ENCODE results near the gene CELA3B.
"Not testable (repeated sequence)": the region's sequence is repeated elsewhere in the genome, so short reads cannot be mapped to it uniquely, and the experiment has no call there.

The CELA3B gene

DNA sequence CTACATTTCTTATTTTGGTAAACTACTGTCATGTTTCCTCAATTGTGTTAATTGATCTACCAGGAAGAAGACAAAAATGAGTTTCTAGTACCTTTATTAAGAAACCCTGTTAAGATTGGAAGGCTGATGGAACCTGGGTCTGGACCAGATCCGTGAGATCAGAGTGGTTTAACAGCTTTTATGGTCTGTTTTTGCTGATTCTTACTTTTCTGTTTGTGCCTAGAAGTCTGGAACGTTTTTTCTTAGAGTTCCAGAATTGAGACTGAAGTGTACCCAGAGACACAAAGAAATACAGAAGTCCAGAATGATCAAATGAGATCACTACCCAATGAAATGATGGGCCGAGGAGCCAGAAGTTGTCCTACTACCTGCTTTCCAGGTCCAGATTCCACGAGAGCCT, 53.2 kb downstream of the CELA3B start:
- H3K27ac Mint-ChIP-seq: no peak overlapping the region
- H3K9me3 Mint-ChIP-seq: no peaks in the 10 kb centered on the region
- no peak overlapping the region for H3K4me3 Mint-ChIP-seq
- H3K27me3 Mint-ChIP-seq (ENCODE audit: low read depth, poor library complexity): no peaks in the 10 kb centered on the region
- TF ChIP-seq, protein P1, sequence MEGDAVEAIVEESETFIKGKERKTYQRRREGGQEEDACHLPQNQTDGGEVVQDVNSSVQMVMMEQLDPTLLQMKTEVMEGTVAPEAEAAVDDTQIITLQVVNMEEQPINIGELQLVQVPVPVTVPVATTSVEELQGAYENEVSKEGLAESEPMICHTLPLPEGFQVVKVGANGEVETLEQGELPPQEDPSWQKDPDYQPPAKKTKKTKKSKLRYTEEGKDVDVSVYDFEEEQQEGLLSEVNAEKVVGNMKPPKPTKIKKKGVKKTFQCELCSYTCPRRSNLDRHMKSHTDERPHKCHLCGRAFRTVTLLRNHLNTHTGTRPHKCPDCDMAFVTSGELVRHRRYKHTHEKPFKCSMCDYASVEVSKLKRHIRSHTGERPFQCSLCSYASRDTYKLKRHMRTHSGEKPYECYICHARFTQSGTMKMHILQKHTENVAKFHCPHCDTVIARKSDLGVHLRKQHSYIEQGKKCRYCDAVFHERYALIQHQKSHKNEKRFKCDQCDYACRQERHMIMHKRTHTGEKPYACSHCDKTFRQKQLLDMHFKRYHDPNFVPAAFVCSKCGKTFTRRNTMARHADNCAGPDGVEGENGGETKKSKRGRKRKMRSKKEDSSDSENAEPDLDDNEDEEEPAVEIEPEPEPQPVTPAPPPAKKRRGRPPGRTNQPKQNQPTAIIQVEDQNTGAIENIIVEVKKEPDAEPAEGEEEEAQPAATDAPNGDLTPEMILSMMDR (IDR thresholded peaks at IDR 0.05): no peak
- no peak for DNase-seq
- H3K36me3 Mint-ChIP-seq (ENCODE audit: low read depth): no peaks in the 10 kb centered on the region
- H3K4me1 Mint-ChIP-seq: peaks cover 15% of the 10 kb centered on the region

DNA sequence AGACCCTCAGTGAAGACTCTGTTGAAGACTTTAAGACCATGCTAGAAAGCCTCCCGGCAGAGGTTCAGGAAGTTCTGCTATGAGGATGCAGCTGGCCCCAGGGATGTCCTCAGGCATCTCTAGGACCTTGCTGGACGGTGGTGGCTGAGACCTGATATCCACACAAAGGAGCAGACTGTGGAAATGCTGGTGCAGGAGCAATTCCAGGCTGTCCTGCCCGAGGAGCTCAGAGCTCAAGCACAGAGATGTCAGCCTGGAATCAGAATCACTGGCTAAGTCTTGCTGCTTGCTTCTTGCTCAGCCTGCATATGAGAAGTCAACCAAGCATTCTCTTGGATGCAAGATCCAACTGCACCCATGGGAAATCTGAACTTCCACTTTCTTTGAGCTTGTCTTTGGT, 53.7 kb downstream of the CELA3B start:
- DNase-seq: no peak
- Mint-ChIP-seq H3K27me3 (ENCODE audit: low read depth, poor library complexity) (no peaks in the 10 kb centered on the region), H3K27ac (no peak overlapping the region), H3K4me1 (peaks cover 12% of the 10 kb centered on the region), H3K9me3 (no peaks in the 10 kb centered on the region), H3K4me3 (no peak overlapping the region), H3K36me3 (ENCODE audit: low read depth) (no peaks in the 10 kb centered on the region)
- TF ChIP-seq, protein P1 (IDR thresholded peaks at IDR 0.05): no peak

DNA sequence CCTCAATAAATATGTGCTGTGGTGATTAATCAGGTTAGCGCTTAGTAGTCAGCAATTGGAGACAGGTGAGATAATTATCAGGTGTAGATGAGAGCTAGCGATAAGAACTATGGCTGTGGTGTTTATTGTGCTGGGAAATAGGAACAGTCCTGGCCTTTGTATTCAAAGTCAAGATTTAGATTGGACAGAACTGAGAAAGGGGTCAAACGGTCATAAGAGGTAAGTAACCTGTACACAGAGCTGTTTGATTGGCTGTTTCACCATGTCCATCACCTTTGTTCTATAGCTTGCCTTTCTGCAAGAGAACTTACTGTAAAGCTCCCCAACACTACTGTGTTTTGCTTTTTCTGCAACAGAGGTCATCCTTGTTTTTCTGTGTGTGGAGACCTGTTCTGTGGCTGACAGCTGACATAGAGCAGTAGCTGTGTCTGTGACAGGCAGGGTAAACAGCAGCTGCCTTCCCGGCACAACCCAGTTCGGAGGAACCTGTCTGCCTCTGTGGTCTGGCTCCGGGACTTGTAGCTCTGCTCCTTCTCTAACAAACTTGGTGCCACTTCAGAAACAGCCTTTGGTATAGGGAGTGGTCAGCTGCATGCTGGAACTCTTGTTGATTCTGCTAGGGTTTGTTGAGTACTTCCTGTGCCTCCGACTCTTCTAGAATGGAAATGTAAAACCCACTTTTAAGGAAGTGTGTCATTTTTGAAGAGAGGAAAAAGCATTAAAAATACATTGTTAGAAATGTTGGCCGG, 54.6 kb downstream of the CELA3B start:
- H3K27ac Mint-ChIP-seq: no peak overlapping the region
- no peaks in the 10 kb centered on the region for H3K36me3 Mint-ChIP-seq (ENCODE audit: low read depth)
- H3K9me3 Mint-ChIP-seq: no peaks in the 10 kb centered on the region
- no peaks in the 10 kb centered on the region for H3K27me3 Mint-ChIP-seq (ENCODE audit: low read depth, poor library complexity)
- no peak for DNase-seq
- peaks cover 4% of the 10 kb centered on the region for H3K4me1 Mint-ChIP-seq
- H3K4me3 Mint-ChIP-seq: no peak overlapping the region
- TF ChIP-seq, protein P1 (IDR thresholded peaks at IDR 0.05): no peak

DNA sequence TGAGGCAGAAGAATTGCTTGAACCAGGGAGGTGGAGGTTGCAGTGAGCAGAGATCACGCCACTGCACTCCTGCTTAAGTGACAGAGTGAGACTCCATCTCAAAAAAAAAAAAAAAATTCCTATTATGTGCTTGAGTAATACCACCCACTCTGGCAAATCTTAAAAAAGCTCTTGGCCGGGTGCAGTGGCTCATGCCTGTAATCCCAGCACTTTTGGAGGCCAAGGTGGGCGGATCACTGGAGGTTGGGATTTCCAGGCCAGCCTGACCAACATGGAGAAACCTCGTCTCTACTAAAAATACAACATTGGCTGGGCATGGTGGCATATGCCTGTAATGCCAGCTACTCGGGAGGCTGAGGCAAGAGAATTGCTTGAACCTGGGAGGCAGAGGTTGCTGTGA, 58.0 kb downstream of the CELA3B start:
- H3K4me1 Mint-ChIP-seq: peaks cover 19% of the 10 kb centered on the region
- H3K27ac Mint-ChIP-seq; H3K9me3 Mint-ChIP-seq; H3K27me3 Mint-ChIP-seq (ENCODE audit: low read depth, poor library complexity); DNase-seq; H3K36me3 Mint-ChIP-seq (ENCODE audit: low read depth); H3K4me3 Mint-ChIP-seq: not testable (repeated sequence)

DNA sequence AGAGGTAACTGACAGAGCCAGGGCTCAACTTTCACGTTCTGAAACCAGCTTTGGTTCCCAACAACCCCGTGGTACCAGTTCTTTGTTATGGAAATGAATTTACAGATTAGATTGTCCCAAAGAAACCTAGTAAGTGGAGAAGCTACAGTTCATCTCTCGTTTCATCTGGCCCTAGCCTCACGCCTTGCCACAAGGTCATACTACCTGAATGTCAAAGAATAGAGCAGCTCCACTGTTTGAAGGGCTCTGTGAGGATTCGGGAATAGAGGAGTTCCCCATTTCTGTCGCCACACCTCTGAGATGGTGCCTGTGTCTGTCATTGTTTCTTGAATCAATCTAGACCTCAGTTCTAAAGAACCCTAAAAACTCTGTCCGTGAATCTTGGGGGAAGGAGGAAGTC, 60.7 kb downstream of the CELA3B start:
- no peak for DNase-seq
- no peaks in the 10 kb centered on the region for H3K9me3 Mint-ChIP-seq
- H3K27ac Mint-ChIP-seq: no peak overlapping the region
- TF ChIP-seq, protein P1 (IDR thresholded peaks at IDR 0.05): no peak
- H3K4me1 Mint-ChIP-seq: peaks cover 26% of the 10 kb centered on the region
- no peak overlapping the region for H3K4me3 Mint-ChIP-seq
- no peaks in the 10 kb centered on the region for H3K36me3 Mint-ChIP-seq (ENCODE audit: low read depth)
- H3K27me3 Mint-ChIP-seq (ENCODE audit: low read depth, poor library complexity): peaks cover 6% of the 10 kb centered on the region

DNA sequence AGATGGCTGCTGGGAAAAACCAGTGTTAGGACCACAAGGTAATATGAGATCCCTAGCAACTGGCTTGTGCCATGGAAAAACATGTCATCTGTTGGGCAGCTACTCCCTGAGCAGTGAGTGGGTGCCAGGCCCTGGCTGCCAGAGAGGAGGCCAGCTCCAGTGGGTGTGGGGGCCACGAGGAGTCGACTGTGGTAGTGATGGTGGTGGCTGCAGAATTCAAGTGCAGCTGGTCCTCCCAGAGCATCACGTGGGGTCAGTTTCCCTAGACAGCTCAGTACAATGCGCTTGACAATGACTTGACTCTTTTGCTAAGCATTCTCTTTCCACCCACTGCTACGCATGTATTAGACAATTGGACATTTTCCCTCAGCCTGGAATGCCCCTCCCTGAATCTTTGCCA, 61.2 kb downstream of the CELA3B start:
- no peak overlapping the region for H3K27ac Mint-ChIP-seq
- no peaks in the 10 kb centered on the region for H3K9me3 Mint-ChIP-seq
- no peaks in the 10 kb centered on the region for H3K36me3 Mint-ChIP-seq (ENCODE audit: low read depth)
- H3K4me1 Mint-ChIP-seq: peaks cover 30% of the 10 kb centered on the region
- TF ChIP-seq, protein P1 (IDR thresholded peaks at IDR 0.05): no peak
- H3K4me3 Mint-ChIP-seq: no peak overlapping the region
- H3K27me3 Mint-ChIP-seq (ENCODE audit: low read depth, poor library complexity): peaks cover 6% of the 10 kb centered on the region
- DNase-seq: no peak

Measured in nephron progenitor cell (in vitro differentiated cells).